Endothelial cell of umbilical vein (primary cell): ENCODE measurements around the gene ATXN7L2.

Experiments
- CTCF ChIP-seq, 2 donors: IDR thresholded peaks; 1 replicate in 1 of 2; 2 replicates in 1 of 2; pipeline ENCODE4 v1.5.1; 2011; ENCODE audit warnings: low read length in 2 of 2, mild to moderate bottlenecking in 2 of 2, moderate library complexity in 2 of 2, control low read depth in 1 of 2, inconsistent platforms in 1 of 2, low read depth in 1 of 2; ENCODE audit not compliant: insufficient read depth in 1 of 2; ENCODE audit errors: extremely low read depth in 1 of 2
- EZH2 ChIP-seq: IDR thresholded peaks from 2 replicates; pipeline ENCODE4 v1.6.1; 2012; ENCODE audit warnings: borderline replicate concordance, low read depth, mild to moderate bottlenecking, moderate library complexity, low read length, inconsistent platforms; ENCODE audit not compliant: severe bottlenecking
- POLR2A ChIP-seq: IDR thresholded peaks from 2 replicates; pipeline ENCODE4 v1.6.1; 2012; ENCODE audit warnings: low read depth, mild to moderate bottlenecking, control low read depth, low read length
- POLR2AphosphoS5 ChIP-seq: IDR thresholded peaks from 2 replicates; pipeline ENCODE4 v1.6.1; 2012; ENCODE audit warnings: low read depth, mild to moderate bottlenecking, control low read depth, low read length, moderate library complexity; ENCODE audit not compliant: insufficient read depth
- TF ChIP-seq, protein P1 (sequence below): IDR thresholded peaks from 2 replicates; pipeline ENCODE4 v1.6.1; 2011; ENCODE audit not compliant: insufficient read depth, insufficient read length

GRCh38 chr1:109467301-109467777, 16.4 kb upstream of the ATXN7L2 start:
- no peak for TF ChIP-seq CTCF (IDR thresholded peaks at IDR 0.05; ENCODE audit: extremely low read depth in 1 of 2, insufficient read depth in 1 of 2, low read depth in 1 of 2, low read length in 2 of 2)
- no peak for TF ChIP-seq EZH2
- TF ChIP-seq POLR2AphosphoS5, result no peak
- TF ChIP-seq, protein P1, sequence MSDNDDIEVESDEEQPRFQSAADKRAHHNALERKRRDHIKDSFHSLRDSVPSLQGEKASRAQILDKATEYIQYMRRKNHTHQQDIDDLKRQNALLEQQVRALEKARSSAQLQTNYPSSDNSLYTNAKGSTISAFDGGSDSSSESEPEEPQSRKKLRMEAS, result no peak
- no peak for TF ChIP-seq POLR2A
